ENCODE results near the gene DMC1.

DNA sequence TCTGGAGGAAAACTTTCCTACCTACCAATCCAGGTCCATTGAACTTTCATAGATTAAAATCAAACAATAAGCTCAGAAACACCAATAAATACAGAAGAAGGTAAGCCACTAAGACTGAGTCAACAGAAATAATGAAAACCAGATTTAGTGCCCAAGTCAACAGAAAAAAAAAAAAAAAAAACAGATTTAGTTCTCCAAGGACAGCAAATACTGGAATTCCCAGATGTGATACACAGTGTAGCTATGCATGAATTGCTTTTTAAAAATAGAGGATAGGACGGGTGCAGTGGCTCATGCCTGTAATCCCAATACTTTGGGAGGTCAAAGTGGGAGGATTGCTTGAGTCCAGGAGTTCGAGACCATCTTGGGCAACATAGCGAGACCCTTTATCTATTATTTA is 15.7 kb downstream of the DMC1 start:
- TF ChIP-seq, protein P1, sequence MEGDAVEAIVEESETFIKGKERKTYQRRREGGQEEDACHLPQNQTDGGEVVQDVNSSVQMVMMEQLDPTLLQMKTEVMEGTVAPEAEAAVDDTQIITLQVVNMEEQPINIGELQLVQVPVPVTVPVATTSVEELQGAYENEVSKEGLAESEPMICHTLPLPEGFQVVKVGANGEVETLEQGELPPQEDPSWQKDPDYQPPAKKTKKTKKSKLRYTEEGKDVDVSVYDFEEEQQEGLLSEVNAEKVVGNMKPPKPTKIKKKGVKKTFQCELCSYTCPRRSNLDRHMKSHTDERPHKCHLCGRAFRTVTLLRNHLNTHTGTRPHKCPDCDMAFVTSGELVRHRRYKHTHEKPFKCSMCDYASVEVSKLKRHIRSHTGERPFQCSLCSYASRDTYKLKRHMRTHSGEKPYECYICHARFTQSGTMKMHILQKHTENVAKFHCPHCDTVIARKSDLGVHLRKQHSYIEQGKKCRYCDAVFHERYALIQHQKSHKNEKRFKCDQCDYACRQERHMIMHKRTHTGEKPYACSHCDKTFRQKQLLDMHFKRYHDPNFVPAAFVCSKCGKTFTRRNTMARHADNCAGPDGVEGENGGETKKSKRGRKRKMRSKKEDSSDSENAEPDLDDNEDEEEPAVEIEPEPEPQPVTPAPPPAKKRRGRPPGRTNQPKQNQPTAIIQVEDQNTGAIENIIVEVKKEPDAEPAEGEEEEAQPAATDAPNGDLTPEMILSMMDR (IDR thresholded peaks at IDR 0.05): no peak
- TF ChIP-seq POLR2A (IDR thresholded peaks at IDR 0.05): no peak

All from esophagus squamous epithelium (tissue), 4 donors.